Activated CD4-positive, alpha-beta T cell treated with anti-CD3 and anti-CD28 coated beads for 1 hour (primary cell): Measurements from ENCODE around the gene ERBB2.

ENCODE experiments used
- DNase-seq: peaks from one replicate; pipeline ENCODE4 v3.0.0-alpha.2; 2020

ERBB2 gene

GRCh38 chr17:39769974-39770587, 70.2 kb downstream of the ERBB2 start:
- peak; percentile 43 for DNase-seq

- no peak for DNase-seq
These were observed 72.6 kb downstream of the ERBB2 start for GRCh38 chr17:39772415-39772814.

- no peak for DNase-seq
These were observed 73.4 kb downstream of the ERBB2 start for GRCh38 chr17:39772987-39773934.

GRCh38 chr17:39774047-39774446, 74.2 kb downstream of the ERBB2 start:
- no peak for DNase-seq

DNA sequence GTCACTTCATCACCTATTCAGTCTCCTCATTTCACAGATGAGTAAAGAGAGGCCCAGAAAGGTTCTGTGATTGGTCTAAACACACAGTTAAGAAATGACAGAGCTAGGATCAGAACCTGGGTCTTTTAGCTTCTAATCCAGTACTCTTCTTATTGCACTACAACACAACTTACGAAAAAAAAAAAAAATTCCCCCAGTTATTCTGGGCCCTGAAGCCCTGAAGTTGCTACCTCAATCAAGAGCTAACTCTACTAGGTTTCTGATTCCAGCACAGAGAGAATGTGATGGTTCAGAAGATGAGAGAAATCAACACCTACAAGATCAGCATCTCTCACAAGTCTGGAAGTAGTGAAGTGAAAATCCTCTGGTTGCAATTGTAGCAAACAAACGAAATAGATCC, 75.2 kb downstream of the ERBB2 start:
- DNase-seq: no peak

DNA sequence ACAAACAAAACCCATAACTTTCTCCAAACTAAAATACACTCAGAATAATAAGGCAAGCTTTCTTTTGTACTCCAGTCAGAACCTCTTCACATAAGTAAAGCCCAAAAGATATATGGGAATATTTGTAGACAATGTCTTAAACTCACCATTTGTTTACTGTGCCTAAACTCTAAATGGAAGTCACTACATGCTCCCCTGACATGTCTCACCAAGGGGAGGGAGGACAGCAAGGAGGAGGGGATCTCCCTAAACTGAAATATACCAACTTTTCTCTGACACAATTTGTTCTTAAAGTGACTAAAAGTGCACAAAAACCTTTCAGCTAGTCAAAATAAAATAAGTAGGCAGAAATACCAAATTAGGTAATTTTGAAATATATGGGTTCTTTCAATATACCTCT, 76.4 kb downstream of the ERBB2 start:
- no peak for DNase-seq

- DNase-seq: no peak
These were observed 77.9 kb downstream of the ERBB2 start for GRCh38 chr17:39777534-39778365.
